Gastroesophageal sphincter (tissue), 3 donors: ENCODE data around the gene CCNK.

Experiments used
- CTCF ChIP-seq, 4 experiments: fragments of 200-600 bp in 2 of 4; fragments of 450-650 bp in 2 of 4; sonication (generic) in 1 of 4; IDR thresholded peaks; one replicate each; pipeline ENCODE4 v1.5.1; 2017 to 2019; ENCODE audit warnings: antibody characterized with exemption in 4 of 4, mild to moderate bottlenecking in 2 of 4, moderate library complexity in 2 of 4
- POLR2A ChIP-seq, 2 donors: fragments of 450-650 bp; IDR thresholded peaks; one replicate each; pipeline ENCODE4 v1.6.1; 2017; ENCODE audit warnings: antibody characterized with exemption in 2 of 2, mild to moderate bottlenecking in 2 of 2, moderate library complexity in 1 of 2

DNA sequence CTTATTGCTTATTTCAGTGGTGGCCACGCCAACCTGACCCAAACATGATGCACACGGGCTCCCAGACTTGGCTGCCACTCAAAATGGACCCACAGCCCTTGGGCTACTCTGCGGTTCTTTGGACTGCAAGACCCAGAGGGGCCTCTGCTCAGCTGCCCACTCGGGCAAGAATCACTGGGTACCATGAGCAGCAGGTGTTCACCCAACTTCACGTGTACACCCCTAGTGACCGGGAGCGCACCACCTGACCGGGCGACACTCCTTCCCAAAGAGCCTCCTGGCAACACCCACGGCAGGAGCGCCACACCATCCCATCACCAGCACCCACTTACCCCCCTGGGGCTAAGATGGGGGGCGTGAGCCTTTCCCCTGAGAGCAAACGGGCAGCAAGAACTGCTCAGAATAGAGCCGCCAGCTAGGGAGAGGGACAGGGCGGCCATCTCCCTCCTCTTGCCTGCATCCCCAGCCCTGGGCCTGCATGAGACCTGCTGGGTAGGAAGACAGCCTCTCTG lies 32.0 kb downstream of the CCNK start:
- no peak for TF ChIP-seq CTCF (IDR thresholded peaks at IDR 0.05)
- TF ChIP-seq POLR2A (IDR thresholded peaks at IDR 0.05) = no peak
